CD4-positive, CD25-positive, alpha-beta regulatory T cell (primary cell): ENCODE measurements around the gene MCTS1. TPM values are rescaled to one million over a fixed set of nuclear protein-coding genes. Genes with fewer than 3 reads are reported as not detected.
A peak's percentile ranks its signal among the peaks of the same experiment; 100 is the strongest.
"Not testable (repeated sequence)": the region's sequence is repeated elsewhere in the genome, so short reads cannot be mapped to it uniquely, and the experiment has no call there.

Experiments used
- ATAC-seq, 2 donors: fragments of 150-1000 bp; cut with Tn5 transposase; one replicate each; pipeline ENCODE4 v1.10.0; 2021; ENCODE audit warnings: low read depth in 2 of 2, moderate number of reproducible peaks in 2 of 2, moderate library complexity in 1 of 2
- DNase-seq, 3 donors: peaks; one replicate each; pipeline versions ENCODE4 v3.0.0 to v3.0.0-alpha.2; 2012 to 2022; ENCODE audit warnings: mixed read lengths in 1 of 3
- H3K27ac ChIP-seq: one replicate; pipeline ENCODE4 v1.7.0; 2013; ENCODE audit warnings: mild to moderate bottlenecking, low read length; ENCODE audit not compliant: insufficient read depth, poor library complexity, severe bottlenecking
- H3K27me3 ChIP-seq: one replicate; pipeline ENCODE4 v1.7.0; 2013; ENCODE audit warnings: low read length; ENCODE audit not compliant: control insufficient read depth, insufficient read depth
- H3K36me3 ChIP-seq: one replicate; pipeline ENCODE4 v1.7.0; 2013; ENCODE audit warnings: mild to moderate bottlenecking, low read length, moderate library complexity; ENCODE audit not compliant: control insufficient read depth, insufficient read depth
- H3K4me1 ChIP-seq: 2 replicates; pipeline ENCODE4 v1.7.0; 2013; ENCODE audit warnings: mild to moderate bottlenecking, low read length; ENCODE audit not compliant: insufficient read depth, control insufficient read depth, poor library complexity, severe bottlenecking
- H3K4me3 ChIP-seq: one replicate; pipeline ENCODE4 v1.7.0; 2013; ENCODE audit warnings: low read depth, mild to moderate bottlenecking, low read length, moderate library complexity
- H3K9me3 ChIP-seq, 2 experiments: 1 replicate in 1 of 2; 2 replicates in 1 of 2; pipeline ENCODE4 v1.7.0; 2013; ENCODE audit warnings: low read length in 2 of 2, mild to moderate bottlenecking in 1 of 2, moderate library complexity in 1 of 2; ENCODE audit not compliant: control insufficient read depth in 2 of 2
- H3K27ac Mint-ChIP-seq, 3 donors: one replicate each; pipeline ENCODE4 v1.8.0; 2020 to 2022; ENCODE audit warnings: mild to moderate bottlenecking in 3 of 3, mixed read lengths in 3 of 3, moderate library complexity in 2 of 3
- H3K27me3 Mint-ChIP-seq: one replicate; pipeline ENCODE4 v1.8.0; 2022; ENCODE audit warnings: mild to moderate bottlenecking, mixed read lengths
- H3K36me3 Mint-ChIP-seq: one replicate; pipeline ENCODE4 v1.8.0; 2020; ENCODE audit warnings: mixed read lengths
- H3K4me1 Mint-ChIP-seq, 4 donors: one replicate each; pipeline ENCODE4 v1.8.0; 2020 to 2022; ENCODE audit warnings: mixed read lengths in 4 of 4, mild to moderate bottlenecking in 1 of 4
- H3K4me3 Mint-ChIP-seq, 4 donors: one replicate each; pipeline ENCODE4 v1.8.0; 2020 to 2022; ENCODE audit warnings: mild to moderate bottlenecking in 4 of 4, mixed read lengths in 4 of 4, moderate library complexity in 3 of 4
- H3K9me3 Mint-ChIP-seq, 7 donors: one replicate each; pipeline ENCODE4 v1.8.0; 2020 to 2022; ENCODE audit warnings: mixed read lengths in 7 of 7, mild to moderate bottlenecking in 3 of 7, moderate library complexity in 2 of 7
- polyA plus RNA-seq, 4 donors: library from polyadenylated mRNA; unstranded; fragments of 300-500 nt; fragmentation: Illumina TruSeq; gene quantifications; one replicate each; pipeline ENCODE4 v1.2.3, GENCODE V29; 2021
- total RNA-seq: library from RNA; stranded (reverse); gene quantifications from one replicate; pipeline ENCODE4 v1.2.3, GENCODE V29; 2022

Gene MCTS1
- total and polyA plus RNA-seq, 5 donors from 2014 or later, result 18.1 to 93.6 (median 68.4) TPM

DNA sequence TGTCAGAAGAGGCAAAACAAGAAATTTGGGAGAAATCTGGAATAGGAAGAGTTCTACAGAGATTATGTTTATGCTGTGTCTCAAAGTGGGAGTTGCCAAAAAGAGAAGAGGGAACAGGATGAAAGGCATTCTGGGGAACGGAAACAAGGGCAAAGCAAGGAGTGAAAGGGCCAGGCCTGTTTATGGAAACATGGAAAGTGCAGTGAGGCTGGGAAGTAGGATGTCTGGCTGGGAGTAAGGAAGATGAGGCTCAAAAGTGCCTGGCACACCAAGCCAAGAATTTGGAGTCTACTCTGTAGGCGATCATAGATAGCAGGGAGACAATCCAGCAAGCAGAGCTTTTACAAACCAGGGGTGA, 41.4 kb upstream of the MCTS1 start:
- no peaks in the 10 kb centered on the region for H3K36me3 Mint-ChIP-seq
- no peak for ATAC-seq
- Histone ChIP-seq H3K4me1 (peaks cover 6% of the 10 kb centered on the region), H3K27ac (no peak overlapping the region), H3K9me3 (no peaks in the 10 kb centered on the region), H3K4me3 (no peak overlapping the region), H3K36me3 (no peaks in the 10 kb centered on the region), H3K27me3 (no peaks in the 10 kb centered on the region)
- peaks cover 0 to 21% (median 9%) of the 10 kb centered on the region in 4 donors for H3K4me1 Mint-ChIP-seq
- peak overlapping the region; percentile 1 to 97 (median 2) for H3K27ac Mint-ChIP-seq
- DNase-seq, result no peak
- H3K9me3 Mint-ChIP-seq, result peaks cover 0 to 1% (median 0%) of the 10 kb centered on the region in 7 donors
- peak overlapping the region in 2 of 4 donors; percentile 38 to 95 for H3K4me3 Mint-ChIP-seq
- H3K27me3 Mint-ChIP-seq, result no peaks in the 10 kb centered on the region

DNA sequence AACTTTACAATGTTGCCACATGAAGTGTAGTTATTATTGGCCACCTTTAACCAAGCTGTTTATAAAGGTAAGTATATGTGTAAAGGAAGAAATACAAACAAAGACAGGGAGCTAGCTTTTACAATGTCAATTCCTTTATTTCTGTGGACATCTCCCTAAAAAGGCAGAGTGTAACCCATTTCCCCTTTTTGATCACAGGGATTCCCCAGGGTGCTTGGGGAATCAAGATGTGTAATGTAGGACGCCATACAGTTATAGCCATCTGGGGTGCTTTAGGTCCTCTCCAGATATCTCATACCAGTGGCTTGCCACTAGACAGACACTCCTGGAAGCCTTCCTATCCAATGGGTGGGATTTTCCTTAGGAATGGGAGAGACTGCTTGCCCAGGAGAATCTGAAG, 39.0 kb upstream of the MCTS1 start:
- Mint-ChIP-seq H3K27me3 (no peaks in the 10 kb centered on the region), H3K4me3 (no peak overlapping the region), H3K36me3 (no peaks in the 10 kb centered on the region), H3K4me1 (peaks cover 0 to 10% (median 4%) of the 10 kb centered on the region in 4 donors), H3K9me3 (peaks cover 0 to 1% (median 0%) of the 10 kb centered on the region in 7 donors), H3K27ac (no peak overlapping the region)
- no peaks in the 10 kb centered on the region for H3K27me3 ChIP-seq
- DNase-seq (no peak), ATAC-seq (no peak)
- H3K36me3 ChIP-seq, result no peaks in the 10 kb centered on the region
- peaks cover 3% of the 10 kb centered on the region for H3K4me1 ChIP-seq
- H3K9me3 ChIP-seq, result no peaks in the 10 kb centered on the region
- no peak overlapping the region for H3K27ac ChIP-seq
- no peak overlapping the region for H3K4me3 ChIP-seq

DNA sequence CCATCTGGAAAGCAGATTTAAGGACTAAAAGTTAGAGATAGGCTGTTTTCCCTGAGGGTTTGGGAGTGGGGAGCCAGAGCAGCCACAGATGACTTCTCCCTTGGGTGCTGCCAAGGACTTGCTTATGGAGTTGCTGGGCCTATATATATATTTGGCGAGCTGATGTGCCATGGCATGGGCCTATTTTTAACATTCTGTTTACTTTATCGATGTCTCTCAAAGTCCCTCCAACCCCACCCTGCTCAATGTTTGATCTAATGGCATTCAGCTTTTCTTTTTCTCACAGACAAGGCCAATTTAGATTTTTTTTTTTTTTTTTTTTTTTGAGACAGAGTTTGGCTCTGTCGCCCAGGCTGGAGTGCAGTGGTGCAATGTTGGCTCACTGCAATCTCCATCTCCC, 37.1 kb upstream of the MCTS1 start:
- Histone ChIP-seq H3K9me3 (no peaks in the 10 kb centered on the region), H3K36me3 (no peaks in the 10 kb centered on the region), H3K4me3 (no peak overlapping the region), H3K27ac (no peak overlapping the region), H3K4me1 (peaks cover 7% of the 10 kb centered on the region), H3K27me3 (no peaks in the 10 kb centered on the region)
- H3K4me3 Mint-ChIP-seq, result no peak overlapping the region
- H3K36me3 Mint-ChIP-seq, result no peaks in the 10 kb centered on the region
- peaks cover 0 to 1% (median 0%) of the 10 kb centered on the region in 7 donors for H3K9me3 Mint-ChIP-seq
- no peak for ATAC-seq
- H3K27me3 Mint-ChIP-seq, result no peaks in the 10 kb centered on the region
- H3K27ac Mint-ChIP-seq, result no peak overlapping the region
- DNase-seq, result no peak
- H3K4me1 Mint-ChIP-seq, result peaks cover 0 to 17% (median 6%) of the 10 kb centered on the region in 4 donors

DNA sequence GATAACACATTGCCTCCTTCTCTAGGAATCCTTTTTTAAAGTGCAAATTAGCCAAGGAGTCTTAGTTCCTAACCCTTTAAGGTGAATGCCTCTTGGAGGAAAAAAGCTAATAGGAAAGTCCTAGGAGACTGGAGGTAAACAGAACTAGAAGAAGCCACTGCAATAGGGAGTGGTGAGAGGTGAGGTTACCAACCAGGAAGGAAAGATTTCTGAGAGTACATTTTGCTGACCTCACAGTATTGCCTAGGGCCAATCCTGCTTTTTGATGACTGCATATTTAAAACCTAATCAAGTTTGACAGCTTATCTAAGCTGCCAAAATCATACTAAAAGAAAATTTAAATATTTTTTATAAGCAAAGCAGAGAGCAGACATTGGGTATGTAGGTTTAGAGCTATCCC, 35.9 kb upstream of the MCTS1 start:
- Mint-ChIP-seq H3K4me3 (no peak overlapping the region), H3K27me3 (no peaks in the 10 kb centered on the region), H3K4me1 (peaks cover 0 to 12% (median 3%) of the 10 kb centered on the region in 4 donors), H3K9me3 (peaks cover 0 to 1% (median 0%) of the 10 kb centered on the region in 7 donors), H3K36me3 (no peaks in the 10 kb centered on the region), H3K27ac (no peak overlapping the region)
- Histone ChIP-seq H3K4me3 (no peak overlapping the region), H3K27me3 (no peaks in the 10 kb centered on the region), H3K9me3 (no peaks in the 10 kb centered on the region), H3K36me3 (no peaks in the 10 kb centered on the region), H3K27ac (no peak overlapping the region), H3K4me1 (peaks cover 5% of the 10 kb centered on the region)
- ATAC-seq (no peak), DNase-seq (no peak)

DNA sequence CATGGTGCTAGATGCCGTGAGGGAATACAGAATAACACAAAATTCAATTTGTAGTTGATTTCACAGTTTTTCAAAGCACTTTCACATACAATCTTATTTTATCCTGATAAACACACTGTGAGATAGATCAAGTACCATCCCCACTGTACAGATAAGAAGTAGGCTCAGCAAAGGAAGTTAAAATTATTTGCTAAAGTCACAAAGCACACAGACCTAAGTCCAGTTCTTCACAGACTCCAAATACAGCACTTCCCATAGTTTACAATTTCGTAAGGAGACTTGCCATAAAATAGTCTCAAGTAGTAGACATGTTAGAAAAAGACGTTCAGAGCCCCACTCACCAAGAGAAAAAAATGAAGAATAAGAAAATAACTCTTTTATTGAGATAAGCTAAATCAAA, 35.3 kb upstream of the MCTS1 start:
- Mint-ChIP-seq H3K4me3 (no peak overlapping the region), H3K4me1 (peaks cover 0 to 12% (median 3%) of the 10 kb centered on the region in 4 donors), H3K36me3 (no peaks in the 10 kb centered on the region), H3K27me3 (no peaks in the 10 kb centered on the region), H3K27ac (no peak overlapping the region), H3K9me3 (peaks cover 0 to 1% (median 0%) of the 10 kb centered on the region in 7 donors)
- H3K36me3 ChIP-seq, result no peaks in the 10 kb centered on the region
- ATAC-seq (no peak), DNase-seq (no peak)
- no peaks in the 10 kb centered on the region for H3K27me3 ChIP-seq
- no peaks in the 10 kb centered on the region for H3K9me3 ChIP-seq
- H3K27ac ChIP-seq, result no peak overlapping the region
- peaks cover 5% of the 10 kb centered on the region for H3K4me1 ChIP-seq
- H3K4me3 ChIP-seq, result no peak overlapping the region

DNA sequence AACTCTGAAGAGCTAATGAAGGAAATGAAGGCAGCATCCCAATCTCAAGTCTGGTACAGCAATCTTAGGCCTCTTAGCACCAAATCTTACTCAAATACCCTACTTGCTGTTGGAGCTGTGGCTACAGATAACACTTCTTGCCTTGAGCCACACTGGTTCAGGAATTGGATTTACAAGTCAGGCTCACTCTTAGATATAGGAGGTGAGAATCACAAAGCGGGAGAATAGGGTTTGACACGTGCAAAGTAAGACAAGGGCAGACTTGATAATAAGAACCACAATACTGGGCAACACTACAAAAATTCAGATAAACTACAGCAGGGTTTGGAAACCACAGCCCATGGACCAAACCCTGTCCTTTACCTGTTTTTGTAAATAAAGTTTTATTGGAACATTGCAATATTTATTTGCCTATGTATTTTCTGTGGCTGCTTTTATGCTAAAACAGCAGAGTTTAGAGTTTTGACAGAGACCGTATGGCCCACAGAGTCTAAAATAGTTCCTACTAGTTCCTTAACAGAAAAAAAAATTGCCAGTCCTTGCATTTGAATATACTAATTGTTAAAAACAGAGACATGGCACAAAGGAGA, 33.8 kb upstream of the MCTS1 start:
- Mint-ChIP-seq H3K4me1 (peaks cover 0 to 12% (median 3%) of the 10 kb centered on the region in 4 donors), H3K9me3 (peaks cover 0 to 4% (median 0%) of the 10 kb centered on the region in 7 donors), H3K27ac (no peak overlapping the region), H3K4me3 (no peak overlapping the region), H3K36me3 (no peaks in the 10 kb centered on the region), H3K27me3 (no peaks in the 10 kb centered on the region)
- Histone ChIP-seq H3K4me3 (no peak overlapping the region), H3K9me3 (no peaks in the 10 kb centered on the region), H3K27ac (no peak overlapping the region), H3K4me1 (peaks cover 5% of the 10 kb centered on the region), H3K27me3 (no peaks in the 10 kb centered on the region), H3K36me3 (no peaks in the 10 kb centered on the region)
- ATAC-seq (no peak), DNase-seq (no peak)

DNA sequence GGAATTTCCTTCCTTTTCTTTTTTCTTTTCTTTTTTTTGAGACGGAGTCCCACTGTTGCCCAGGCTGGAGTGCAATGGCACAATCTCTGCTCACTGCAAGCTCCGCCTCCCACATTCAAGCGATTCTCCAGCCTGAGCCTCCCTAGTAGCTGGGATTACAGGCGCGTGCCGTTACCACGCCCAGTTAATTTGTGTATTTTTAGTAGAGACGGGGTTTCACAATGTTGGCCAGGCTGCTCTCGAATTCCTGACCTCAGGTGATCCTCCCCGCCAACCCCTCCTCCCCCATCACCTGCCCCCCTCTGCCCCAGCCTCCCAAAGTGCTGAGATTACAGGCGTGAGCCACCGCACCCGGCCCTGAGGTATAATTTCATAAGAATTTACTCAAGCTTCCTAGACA, 30.1 kb upstream of the MCTS1 start:
- H3K27ac ChIP-seq, H3K27me3 Mint-ChIP-seq, H3K36me3 ChIP-seq, H3K27me3 ChIP-seq, H3K4me1 ChIP-seq, H3K4me3 ChIP-seq, H3K9me3 Mint-ChIP-seq, H3K36me3 Mint-ChIP-seq, H3K9me3 ChIP-seq, ATAC-seq, H3K27ac Mint-ChIP-seq, H3K4me3 Mint-ChIP-seq, DNase-seq: not testable (repeated sequence)
- H3K4me1 Mint-ChIP-seq, result peaks cover 0 to 12% (median 3%) of the 10 kb centered on the region in 4 donors

DNA sequence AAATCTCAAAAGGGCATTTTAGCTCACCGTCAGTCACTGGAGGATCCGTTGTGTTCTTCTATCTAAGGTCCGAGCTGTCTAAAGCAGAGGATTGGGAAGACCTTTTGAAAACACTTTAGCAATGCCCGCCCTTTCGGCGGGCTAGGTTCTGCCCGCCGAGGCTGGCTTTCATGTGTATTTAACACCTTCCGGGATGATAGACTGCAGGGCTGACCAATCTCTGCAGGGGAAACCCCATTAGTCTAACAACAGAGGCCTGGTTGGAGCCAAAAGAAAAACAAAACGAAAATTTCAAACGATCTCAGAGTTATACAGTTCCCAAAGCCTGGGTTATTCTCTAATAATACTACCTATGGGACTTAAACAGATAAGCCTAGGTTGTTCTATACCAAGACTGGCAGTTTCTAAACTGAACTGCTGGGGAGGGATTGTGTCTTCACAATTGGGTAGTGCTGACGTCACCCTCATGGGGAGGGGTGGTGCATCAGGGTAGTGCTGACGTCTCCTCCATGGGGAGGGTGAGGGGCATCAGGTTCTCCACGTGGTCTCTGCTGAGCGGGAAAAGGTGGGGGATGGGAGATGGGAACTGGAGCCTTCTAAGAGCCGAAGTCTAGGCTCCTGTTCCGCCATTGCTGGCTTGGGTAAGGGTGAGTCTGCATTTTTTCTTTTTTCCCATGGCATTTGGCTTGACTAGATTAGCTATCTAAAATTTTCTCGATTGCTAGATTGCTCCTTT, 28.4 kb upstream of the MCTS1 start:
- no peak for DNase-seq
- no peaks in the 10 kb centered on the region for H3K9me3 ChIP-seq
- H3K27me3 Mint-ChIP-seq, result no peaks in the 10 kb centered on the region
- no peak for ATAC-seq
- no peaks in the 10 kb centered on the region for H3K36me3 ChIP-seq
- H3K4me3 Mint-ChIP-seq, result no peak overlapping the region
- H3K4me1 Mint-ChIP-seq, result peaks cover 0 to 12% (median 3%) of the 10 kb centered on the region in 4 donors
- no peak overlapping the region for H3K27ac ChIP-seq
- H3K36me3 Mint-ChIP-seq, result no peaks in the 10 kb centered on the region
- H3K27ac Mint-ChIP-seq, result peak overlapping the region in 1 of 3 donors; percentile 56
- peaks cover 5% of the 10 kb centered on the region for H3K4me1 ChIP-seq
- no peaks in the 10 kb centered on the region for H3K27me3 ChIP-seq
- peaks cover 0 to 4% (median 0%) of the 10 kb centered on the region in 7 donors for H3K9me3 Mint-ChIP-seq
- no peak overlapping the region for H3K4me3 ChIP-seq
